Mesothelial cell of epicardium (in vitro differentiated cells): Measurements from ENCODE around the gene DPP4. TPM values are rescaled to one million over a fixed set of nuclear protein-coding genes. Genes with fewer than 3 reads are reported as not detected.
"Not testable (repeated sequence)": the region's sequence is repeated elsewhere in the genome, so short reads cannot be mapped to it uniquely, and the experiment has no call there.

Source experiments
- DNase-seq, 2 experiments: peaks; one replicate each; pipeline ENCODE4 v3.0.0; 2021; ENCODE audit warnings: low spot score in 2 of 2; ENCODE audit not compliant: unreplicated experiment in 2 of 2
- H3K27ac Mint-ChIP-seq: 2 replicates; pipeline ENCODE4 v1.8.0; 2021; ENCODE audit warnings: mixed read lengths
- H3K27me3 Mint-ChIP-seq: 2 replicates; pipeline ENCODE4 v1.8.0; 2021; ENCODE audit warnings: low read depth, mixed read lengths
- H3K36me3 Mint-ChIP-seq: 2 replicates; pipeline ENCODE4 v1.8.0; 2021; ENCODE audit warnings: mixed read lengths
- H3K4me1 Mint-ChIP-seq: 2 replicates; pipeline ENCODE4 v1.8.0; 2021; ENCODE audit warnings: mixed read lengths
- H3K4me3 Mint-ChIP-seq: 2 replicates; pipeline ENCODE4 v1.8.0; 2021; ENCODE audit warnings: mild to moderate bottlenecking, moderate library complexity, mixed read lengths
- H3K9me3 Mint-ChIP-seq: 2 replicates; pipeline ENCODE4 v1.8.0; 2021; ENCODE audit warnings: mixed read lengths
- CTCF ChIP-seq: fragments of 200-600 bp; sonication (generic); IDR thresholded peaks from one replicate; pipeline ENCODE4 v1.5.0; 2021; ENCODE audit warnings: antibody characterized with exemption; ENCODE audit not compliant: unreplicated experiment
- total RNA-seq: library from RNA; stranded (reverse); gene quantifications from 3 replicates; pipeline ENCODE4 v1.2.1, GENCODE V29; 2021

The DPP4 gene
- total RNA-seq, 1 donor from 2014 or later = 8.2 TPM

- no peaks in the 10 kb centered on the region for H3K36me3 Mint-ChIP-seq
- TF ChIP-seq CTCF = no peak
- peaks cover 33% of the 10 kb centered on the region for H3K27me3 Mint-ChIP-seq
- H3K4me3 Mint-ChIP-seq = no peak overlapping the region
- H3K27ac Mint-ChIP-seq = no peak overlapping the region
- DNase-seq = no peak
- H3K9me3 Mint-ChIP-seq = no peaks in the 10 kb centered on the region
- H3K4me1 Mint-ChIP-seq = no peaks in the 10 kb centered on the region
These were observed 117.3 kb downstream of the DPP4 start for GRCh38 chr2:161956738-161957137.

DNA sequence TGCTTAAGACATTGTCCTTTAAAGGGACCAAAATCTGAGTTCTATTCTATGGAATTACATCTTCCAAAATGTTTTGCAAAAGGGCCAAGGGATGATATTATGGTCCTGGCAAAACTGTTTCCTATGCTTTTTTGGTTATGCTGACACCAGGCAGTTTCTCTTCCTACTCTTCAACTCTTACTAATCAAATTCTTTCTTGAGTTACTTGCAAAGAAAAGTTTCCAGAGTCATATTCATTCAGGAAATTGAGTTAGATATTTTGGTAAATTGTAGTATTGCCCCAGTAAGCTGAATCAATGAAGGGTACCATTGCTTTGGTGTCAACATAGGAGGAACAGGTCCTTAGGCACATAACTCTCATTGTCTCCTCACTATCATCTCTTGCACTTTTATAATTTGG, 118.8 kb downstream of the DPP4 start:
- DNase-seq = no peak
- Mint-ChIP-seq H3K36me3 (no peaks in the 10 kb centered on the region), H3K27me3 (peaks cover 33% of the 10 kb centered on the region), H3K4me1 (no peaks in the 10 kb centered on the region), H3K27ac (no peak overlapping the region), H3K4me3 (no peak overlapping the region), H3K9me3 (no peaks in the 10 kb centered on the region)
- TF ChIP-seq CTCF = no peak

DNA sequence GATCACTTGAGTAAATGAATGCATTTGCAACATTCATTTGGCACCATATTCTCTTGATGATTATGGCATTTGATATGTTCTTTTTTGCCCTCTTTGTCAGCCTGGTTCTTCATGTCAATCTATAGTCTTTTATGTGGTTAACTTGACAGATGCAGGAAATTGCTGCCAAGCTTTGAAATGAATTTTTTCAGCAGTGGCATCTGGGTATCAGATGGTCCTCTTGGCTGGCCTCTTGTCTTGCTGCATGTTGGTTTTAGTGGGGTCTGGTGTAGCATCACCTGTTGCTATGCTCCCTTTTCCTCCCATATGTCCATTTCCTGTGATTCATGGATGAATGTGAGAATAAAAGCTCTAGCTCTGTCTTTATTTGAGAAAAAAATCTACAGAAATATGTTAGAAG, 119.9 kb downstream of the DPP4 start:
- DNase-seq = no peak
- no peaks in the 10 kb centered on the region for H3K9me3 Mint-ChIP-seq
- no peaks in the 10 kb centered on the region for H3K4me1 Mint-ChIP-seq

DNA sequence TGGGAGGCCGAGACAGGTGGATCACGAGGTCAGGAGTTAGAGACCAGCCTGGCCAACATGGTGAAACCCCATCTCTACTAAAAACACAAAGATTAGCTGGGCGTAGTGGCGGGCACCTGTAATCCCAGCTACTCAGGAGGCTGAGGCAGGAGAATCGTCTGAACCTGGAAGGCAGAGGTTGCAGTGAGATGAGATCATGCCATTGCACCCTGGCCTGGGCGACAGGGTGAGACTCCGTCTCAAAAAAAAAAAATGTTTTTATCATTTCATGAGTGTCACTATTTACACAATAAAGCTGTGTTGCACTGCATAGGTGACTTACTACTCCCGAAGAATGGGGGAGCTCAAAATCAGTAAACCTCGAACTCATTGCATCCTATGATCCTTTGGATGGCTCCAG, 120.6 kb downstream of the DPP4 start:
- H3K27me3 Mint-ChIP-seq = peaks cover 39% of the 10 kb centered on the region
- H3K27ac Mint-ChIP-seq, H3K36me3 Mint-ChIP-seq, DNase-seq, H3K9me3 Mint-ChIP-seq, H3K4me1 Mint-ChIP-seq, H3K4me3 Mint-ChIP-seq: not testable (repeated sequence)

More for the DNA sequence above, 119.9 kb downstream of the DPP4 start:
- Mint-ChIP-seq H3K27ac (no peak overlapping the region), H3K4me3 (no peak overlapping the region), H3K36me3 (no peaks in the 10 kb centered on the region), H3K27me3 (peaks cover 35% of the 10 kb centered on the region)
- no peak for TF ChIP-seq CTCF

DNA sequence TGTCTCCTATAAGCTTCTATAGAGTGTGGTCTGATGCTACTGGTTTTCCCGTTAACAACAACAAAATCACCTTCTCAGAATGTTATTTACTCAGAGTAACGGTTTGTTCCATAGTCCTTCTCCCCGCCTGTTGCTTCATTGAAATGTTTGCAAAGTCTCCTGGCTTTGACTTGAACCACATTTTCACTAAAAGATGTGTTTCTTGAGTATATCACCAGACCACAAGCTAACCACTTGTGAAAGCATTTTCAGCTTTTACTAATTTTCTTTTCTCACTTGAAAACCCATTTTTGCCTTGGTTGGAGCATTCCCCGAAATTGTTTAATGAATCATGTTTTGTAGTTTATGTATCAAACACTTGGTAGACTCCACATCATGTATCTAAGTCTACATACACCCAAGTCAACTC, 121.2 kb downstream of the DPP4 start:
- no peak overlapping the region for H3K27ac Mint-ChIP-seq
- DNase-seq = no peak

GRCh38 chr2:161947836-161948235, 126.2 kb downstream of the DPP4 start:
- no peak for DNase-seq
- peaks cover 38% of the 10 kb centered on the region for H3K27me3 Mint-ChIP-seq

More for the DNA sequence above, 121.2 kb downstream of the DPP4 start:
- Mint-ChIP-seq H3K27me3 (peaks cover 41% of the 10 kb centered on the region), H3K9me3 (no peaks in the 10 kb centered on the region), H3K4me3 (no peak overlapping the region), H3K4me1 (no peaks in the 10 kb centered on the region), H3K36me3 (no peaks in the 10 kb centered on the region)
- TF ChIP-seq CTCF = no peak

More at GRCh38 chr2:161947836-161948235, 126.2 kb downstream of the DPP4 start:
- H3K4me1 Mint-ChIP-seq = no peaks in the 10 kb centered on the region
- H3K36me3 Mint-ChIP-seq = no peaks in the 10 kb centered on the region
- no peak for TF ChIP-seq CTCF
- no peak overlapping the region for H3K4me3 Mint-ChIP-seq
- H3K27ac Mint-ChIP-seq = no peak overlapping the region
- no peaks in the 10 kb centered on the region for H3K9me3 Mint-ChIP-seq
